GM19395 (cell line): Measurements from ENCODE around the gene RASGRP3.

ENCODE experiments used
- ATAC-seq: cut with Tn5 transposase; IDR thresholded peaks from one replicate; pipeline ENCODE4 v1.9.1; 2021; ENCODE audit warnings: mild to moderate bottlenecking, moderate library complexity; ENCODE audit not compliant: unreplicated experiment

Gene RASGRP3

GRCh38 chr2:33614190-33614589 is 137.7 kb downstream of the RASGRP3 start:
- ATAC-seq, result no peak
